NOMO-1 treated with DMSO at 0.1 percent for 48 hours (cell line): ENCODE results near the gene NCLN.
"Not testable (repeated sequence)": the region's sequence is repeated elsewhere in the genome, so short reads cannot be mapped to it uniquely, and the experiment has no call there.

Experiments
- DNase-seq: peaks from one replicate; lab custom pipeline; 2025; ENCODE audit not compliant: unreplicated experiment; lab: John Stamatoyannopoulos, UW

The NCLN gene

DNA sequence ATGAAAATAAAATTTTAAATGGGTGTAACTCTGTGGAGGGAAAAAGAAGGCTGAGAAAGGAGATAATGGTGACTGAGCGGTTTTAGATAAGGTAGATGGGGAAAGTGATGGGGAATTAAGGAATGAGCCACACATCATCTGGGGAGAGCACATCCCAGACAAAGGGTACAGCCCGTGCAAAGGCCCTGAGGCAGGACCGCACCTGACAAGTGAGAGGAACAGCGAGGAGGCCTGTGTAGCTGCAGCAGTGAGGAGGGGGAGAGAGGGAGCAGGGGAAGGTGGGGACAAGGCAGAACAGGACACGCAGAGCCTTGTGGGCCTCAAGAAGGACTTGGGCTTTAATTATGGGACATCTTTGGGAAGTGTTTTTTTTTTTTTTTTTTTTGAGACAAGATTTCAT, 37.0 kb downstream of the NCLN start:
- DNase-seq = no peak

- no peak for DNase-seq
These were observed 38.8 kb downstream of the NCLN start, which contains the start of gene CELF5 for GRCh38 chr19:3224346-3225168. Gene CELF5, plus strand, starts transcription at chr19:3224661. Its CDS starts 79 bp downstream, at chr19:3224740.

GRCh38 chr19:3225169-3225485, 39.4 kb downstream of the NCLN start:
- DNase-seq = no peak

- no peak for DNase-seq
These were observed 40.0 kb downstream of the NCLN start for GRCh38 chr19:3225677-3226093.

GRCh38 chr19:3227054-3227626, 41.4 kb downstream of the NCLN start:
- DNase-seq = no peak

- DNase-seq = no peak
These were observed 43.6 kb downstream of the NCLN start for GRCh38 chr19:3229346-3229743.

- DNase-seq = no peak
These were observed 44.3 kb downstream of the NCLN start for GRCh38 chr19:3229888-3230496.

- no peak for DNase-seq
These were observed 45.6 kb downstream of the NCLN start for GRCh38 chr19:3231288-3231687.

GRCh38 chr19:3233116-3233515, 47.4 kb downstream of the NCLN start:
- no peak for DNase-seq

DNA sequence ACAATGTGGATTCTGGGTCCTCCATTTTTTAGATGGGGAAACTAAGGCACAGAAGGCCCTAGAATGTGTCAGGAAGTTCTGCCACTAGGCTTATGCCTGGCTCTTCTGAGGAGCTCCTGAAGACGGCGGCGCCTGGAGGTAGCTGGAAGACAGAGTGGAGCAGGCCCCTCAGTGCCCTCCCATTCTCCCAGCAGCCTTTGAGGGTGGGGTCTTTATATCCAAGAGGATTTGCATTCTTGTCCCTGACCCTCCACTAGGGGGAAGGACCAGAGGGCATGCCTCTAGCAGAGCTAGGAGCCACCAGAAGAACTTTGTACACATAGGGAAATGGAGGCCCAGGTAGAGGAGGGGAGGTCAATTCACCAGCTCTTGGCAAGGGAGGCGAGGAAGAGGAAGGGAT, 48.1 kb downstream of the NCLN start:
- no peak for DNase-seq

GRCh38 chr19:3234800-3235199, 49.1 kb downstream of the NCLN start:
- DNase-seq = no peak

GRCh38 chr19:3235604-3236003, 49.9 kb downstream of the NCLN start:
- not testable (repeated sequence) for DNase-seq

- DNase-seq = no peak
These were observed 50.5 kb downstream of the NCLN start for GRCh38 chr19:3236272-3236671.

DNA sequence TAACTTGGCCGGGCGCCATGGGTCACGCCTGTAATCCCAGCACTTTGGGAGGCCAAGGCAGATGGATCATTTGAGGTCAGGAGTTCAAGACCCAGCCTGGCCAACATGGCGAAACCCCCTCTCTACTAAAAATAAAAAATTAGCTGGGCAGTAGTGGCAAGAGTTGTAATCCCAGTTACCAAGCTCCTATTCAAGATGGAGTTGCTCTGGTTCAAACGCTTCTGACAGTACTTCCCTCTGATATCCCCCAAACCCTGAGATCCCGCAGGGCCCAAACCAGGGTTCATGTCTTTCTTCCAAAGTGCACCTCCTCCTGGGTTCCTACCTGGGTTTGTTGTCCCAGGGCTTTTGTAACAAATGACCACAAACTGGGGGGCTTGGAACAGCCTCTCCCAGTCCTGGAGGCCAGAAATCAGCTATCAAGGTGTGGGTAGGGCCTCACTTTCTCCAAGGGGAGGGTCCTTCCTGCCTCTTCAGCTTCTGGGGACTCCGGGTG, 52.4 kb downstream of the NCLN start:
- no peak for DNase-seq

GRCh38 chr19:3239367-3239766, 53.6 kb downstream of the NCLN start:
- no peak for DNase-seq

DNA sequence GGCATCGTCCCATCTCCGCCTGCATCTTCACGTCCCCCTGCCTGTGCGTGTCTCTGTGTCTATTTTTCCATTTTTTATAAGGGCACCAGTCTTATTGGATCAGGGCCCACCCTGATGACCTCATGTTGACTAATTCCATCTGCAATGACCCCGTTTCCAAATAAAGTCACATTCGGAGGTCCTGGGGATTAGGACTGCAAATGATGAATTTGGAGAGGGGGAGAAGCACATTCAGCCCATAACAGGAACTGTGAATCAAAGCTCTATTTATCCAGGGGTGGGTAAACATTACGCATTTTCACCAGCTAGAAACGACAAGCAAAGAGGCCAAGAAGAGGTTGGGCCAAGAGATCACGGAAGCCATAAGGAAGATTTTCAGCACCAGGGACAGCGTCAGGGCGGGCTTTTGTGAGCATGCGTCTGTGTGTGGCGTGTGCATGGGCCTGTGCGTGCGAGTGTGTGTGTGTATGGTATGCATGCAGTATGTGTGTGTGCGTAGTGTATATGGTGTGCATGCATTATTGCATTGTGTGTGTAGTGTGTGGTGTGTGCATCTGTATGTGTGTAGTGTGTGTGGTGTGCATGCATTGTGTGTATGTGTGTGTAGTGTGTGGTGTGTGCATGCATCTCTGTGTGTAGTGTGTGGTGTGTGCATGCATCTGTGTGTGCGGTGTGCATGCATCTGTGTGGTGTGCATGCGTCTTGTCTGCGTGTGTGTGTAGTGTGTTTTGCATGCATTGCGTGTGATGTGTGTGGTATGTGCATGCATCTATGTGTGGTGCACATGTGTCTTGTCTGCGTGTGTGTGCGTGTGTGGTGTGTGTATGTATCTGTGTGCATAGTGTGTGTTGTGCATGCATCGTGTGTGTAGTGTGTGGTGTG, 58.3 kb downstream of the NCLN start:
- peak; percentile 53 for DNase-seq

GRCh38 chr19:3245050-3245449, 59.3 kb downstream of the NCLN start:
- DNase-seq = no peak

- no peak for DNase-seq
These were observed 63.1 kb downstream of the NCLN start for GRCh38 chr19:3248728-3249326.

- DNase-seq = no peak
These were observed 63.7 kb downstream of the NCLN start for GRCh38 chr19:3249408-3249807.

DNA sequence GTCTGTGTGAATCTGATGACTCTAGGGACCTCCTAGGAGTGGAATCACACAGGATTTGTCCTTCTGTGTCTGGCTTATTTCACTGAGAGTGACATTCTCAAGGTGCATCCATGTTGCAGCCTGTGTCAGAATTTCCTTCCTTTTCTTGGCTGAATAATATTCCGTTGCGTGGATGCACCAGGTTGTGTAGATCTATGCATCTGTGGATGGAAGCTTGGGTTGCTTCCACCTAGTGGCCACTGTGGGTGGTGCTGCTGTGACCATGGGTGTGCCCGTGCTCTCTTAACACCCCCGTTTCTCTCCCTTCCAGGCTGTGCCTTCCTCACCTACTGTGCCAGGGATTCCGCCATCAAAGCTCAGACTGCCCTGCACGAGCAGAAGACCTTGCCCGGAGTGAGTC, 64.9 kb downstream of the NCLN start:
- DNase-seq = no peak

- DNase-seq = no peak
These were observed 65.5 kb downstream of the NCLN start for GRCh38 chr19:3251229-3251628.
